ENCODE measurements around the gene IRF6.

The IRF6 gene

DNA sequence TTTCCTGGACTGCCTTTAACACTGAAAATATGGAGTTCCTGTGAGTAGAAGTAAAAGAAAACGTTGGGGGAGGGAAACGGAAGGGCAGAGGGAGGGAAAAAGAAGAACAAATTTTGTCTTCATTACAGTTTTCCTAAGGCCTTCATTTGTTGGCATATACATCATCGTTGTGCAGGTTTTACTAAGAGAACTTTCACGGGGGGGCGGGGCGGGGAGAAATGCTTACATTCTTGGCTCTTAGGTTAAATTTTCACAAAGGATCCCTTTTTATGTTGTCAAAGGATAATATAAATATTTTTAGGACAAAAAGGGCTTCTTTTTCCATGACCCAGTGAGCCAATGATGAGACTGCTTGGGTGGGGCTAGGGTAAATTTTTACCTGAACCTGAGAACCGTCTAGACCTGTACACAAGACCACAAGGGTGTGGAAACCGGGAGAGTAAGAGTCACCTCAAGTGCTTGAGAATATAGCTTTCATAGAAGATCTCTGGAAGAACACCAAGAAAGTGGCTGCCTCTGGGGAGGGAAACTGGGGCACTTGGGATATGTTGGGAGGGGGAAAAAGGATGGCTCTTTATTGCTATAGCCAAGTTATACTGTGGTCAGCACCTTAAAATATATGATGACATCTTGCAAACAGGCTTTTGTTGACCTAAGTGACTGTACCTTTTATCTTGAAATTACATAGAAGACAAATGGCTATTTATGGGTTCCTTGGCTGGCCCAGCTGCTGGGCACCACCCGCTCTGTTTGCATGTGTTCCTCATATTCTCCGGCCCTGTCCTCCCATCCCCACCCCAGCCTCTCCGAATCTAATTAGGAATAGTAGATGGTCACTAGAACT lies 19.9 kb upstream of the IRF6 start:
- in situ Hi-C loops (cut with HindIII; ENCODE audit: low sequenced_read_pairs): loop anchor here (25.0 kb wide), 1 partner anchor 411 kb away; the partner anchor contains the start of gene SERTAD4

DNA sequence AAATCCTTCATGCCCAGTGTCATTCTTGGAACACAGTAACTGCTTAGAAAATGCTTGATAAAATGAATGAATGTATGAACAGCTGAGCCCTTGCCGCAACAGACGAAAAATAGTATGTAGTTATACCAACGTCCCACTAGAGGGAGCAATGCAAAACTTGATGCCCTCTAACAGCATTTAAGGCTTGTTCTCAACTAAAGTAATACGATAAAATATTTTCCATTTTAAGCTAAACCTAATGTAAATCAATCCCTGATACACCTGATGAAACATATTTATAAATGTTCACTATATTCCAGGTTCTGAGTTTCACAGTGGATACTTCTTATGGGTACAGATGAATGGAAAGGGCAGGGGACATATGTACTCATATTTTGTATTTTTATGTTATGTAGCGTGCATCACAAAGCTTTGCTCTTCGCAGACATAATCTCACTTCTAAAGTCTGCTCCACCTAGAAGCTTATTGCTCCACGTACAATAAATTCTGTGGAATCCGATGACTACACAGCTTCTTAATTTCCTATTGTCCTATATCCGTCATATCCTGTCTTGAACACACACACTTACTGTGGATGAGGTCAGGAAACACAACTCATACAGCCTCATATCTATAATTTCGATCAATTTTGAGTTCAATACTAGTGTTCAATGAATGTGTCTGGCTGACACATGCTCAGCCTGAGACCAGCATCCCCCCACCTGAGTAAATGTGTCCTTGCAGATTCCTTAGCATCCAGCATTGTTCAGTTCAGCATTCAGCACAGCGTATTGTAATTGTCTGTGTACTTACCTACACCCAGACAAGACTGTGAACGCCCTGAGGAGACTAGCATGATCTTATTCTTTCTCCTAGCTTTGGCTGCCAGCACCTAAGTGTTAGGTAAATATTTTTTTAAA lies 17.4 kb upstream of the IRF6 start:
- in situ Hi-C loops (cut with HindIII; ENCODE audit: low sequenced_read_pairs): no loop called here

DNA sequence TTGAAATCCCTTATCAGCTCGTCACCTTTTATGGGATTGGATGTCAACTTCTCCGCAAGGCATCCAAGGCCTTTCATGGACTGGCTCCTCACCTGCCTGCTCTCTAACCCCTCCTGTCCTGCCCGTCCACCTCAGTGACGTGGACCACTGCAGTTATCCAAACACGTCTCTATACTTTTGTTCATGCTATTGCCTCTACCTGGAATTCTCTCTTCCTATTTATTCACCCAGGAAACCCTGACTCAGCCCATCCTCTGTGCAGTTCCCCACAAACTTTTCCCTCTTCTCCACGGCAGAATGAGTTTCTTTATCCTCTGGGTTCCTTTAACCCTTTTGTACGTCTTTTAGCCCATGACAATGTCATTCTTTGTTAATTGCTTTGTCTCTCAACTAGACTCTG lies 16.8 kb upstream of the IRF6 start:
- in situ Hi-C loops (cut with HindIII; ENCODE audit: low sequenced_read_pairs): no loop called here

DNA sequence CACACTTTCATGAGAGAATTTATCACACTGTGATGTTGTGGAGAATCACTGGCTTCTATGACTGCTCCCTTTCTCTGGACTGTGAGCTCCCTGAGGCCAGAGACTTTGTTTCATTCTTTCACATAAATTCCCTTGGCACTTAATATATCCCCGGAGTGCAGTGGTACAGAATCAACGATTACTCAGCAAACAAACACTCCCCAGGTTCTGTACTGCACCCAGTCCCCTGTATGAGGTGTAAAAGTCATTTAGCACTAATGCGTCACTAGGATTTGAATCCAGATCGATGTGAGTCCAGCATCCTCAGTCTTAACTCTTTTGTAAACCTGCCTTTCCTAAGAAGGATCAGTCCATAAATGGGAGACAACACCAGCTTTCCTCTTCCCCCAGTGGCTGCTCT lies 15.0 kb upstream of the IRF6 start:
- in situ Hi-C loops (cut with HindIII; ENCODE audit: low sequenced_read_pairs): no loop called here

DNA sequence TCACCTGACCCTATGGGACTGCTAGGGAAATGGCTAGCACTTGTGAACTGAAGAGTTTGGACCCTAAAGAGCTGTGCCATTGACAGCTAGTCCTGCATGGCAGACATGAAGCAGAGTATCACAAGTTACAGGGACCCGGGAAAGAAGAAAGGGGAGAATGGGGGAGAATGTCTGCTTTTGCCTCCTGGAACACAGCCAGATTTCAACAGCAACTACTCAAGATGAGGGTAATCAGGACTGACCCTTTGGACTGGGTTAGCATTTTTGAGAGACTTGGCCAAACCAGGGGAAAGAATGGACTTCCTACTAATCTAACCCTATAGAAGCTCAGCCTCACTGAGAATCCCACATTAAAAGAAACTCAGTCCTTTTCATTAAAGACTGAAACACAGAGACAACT lies 13.1 kb upstream of the IRF6 start:
- in situ Hi-C loops (cut with HindIII; ENCODE audit: low sequenced_read_pairs): no loop called here

DNA sequence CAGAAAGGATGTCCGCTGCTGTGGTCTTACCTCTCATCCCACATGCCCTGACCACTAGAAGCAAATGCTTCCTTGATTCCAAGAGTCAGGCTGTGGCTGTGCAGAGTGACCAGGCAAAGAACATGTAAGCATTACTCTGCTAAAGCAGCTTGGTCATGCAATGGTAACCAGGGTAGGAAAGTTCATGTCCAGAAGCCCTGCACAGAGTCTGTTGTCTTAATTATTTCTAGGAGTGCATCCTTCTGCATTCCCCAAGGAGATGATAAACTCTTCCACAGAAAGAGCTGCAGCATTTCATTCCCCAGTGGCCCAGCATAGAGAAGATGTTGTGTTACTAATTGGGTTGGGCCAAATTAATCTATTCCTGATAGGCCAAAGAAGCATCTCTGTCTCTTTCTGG lies 11.7 kb upstream of the IRF6 start:
- in situ Hi-C loops (cut with HindIII; ENCODE audit: low sequenced_read_pairs): no loop called here

DNA sequence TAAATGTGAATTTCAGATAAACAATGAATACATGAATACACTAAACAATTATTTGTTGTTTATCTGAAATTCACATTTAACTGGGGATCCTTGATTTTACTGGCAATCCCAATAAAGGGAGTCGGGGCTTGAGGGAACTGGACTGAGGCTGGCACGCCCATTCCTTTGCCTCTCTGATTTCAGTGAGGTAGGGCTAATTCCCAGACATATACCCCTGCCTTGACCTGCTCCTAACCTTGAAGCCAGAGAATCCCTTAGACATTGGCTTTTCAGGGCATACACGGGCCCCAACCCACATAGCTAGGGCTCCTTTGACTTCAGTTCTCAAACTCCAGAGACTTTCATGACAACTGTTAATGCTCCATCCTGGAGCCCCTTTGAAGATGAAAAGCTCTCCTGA lies 11.0 kb upstream of the IRF6 start:
- in situ Hi-C loops (cut with HindIII; ENCODE audit: low sequenced_read_pairs): no loop called here

DNA sequence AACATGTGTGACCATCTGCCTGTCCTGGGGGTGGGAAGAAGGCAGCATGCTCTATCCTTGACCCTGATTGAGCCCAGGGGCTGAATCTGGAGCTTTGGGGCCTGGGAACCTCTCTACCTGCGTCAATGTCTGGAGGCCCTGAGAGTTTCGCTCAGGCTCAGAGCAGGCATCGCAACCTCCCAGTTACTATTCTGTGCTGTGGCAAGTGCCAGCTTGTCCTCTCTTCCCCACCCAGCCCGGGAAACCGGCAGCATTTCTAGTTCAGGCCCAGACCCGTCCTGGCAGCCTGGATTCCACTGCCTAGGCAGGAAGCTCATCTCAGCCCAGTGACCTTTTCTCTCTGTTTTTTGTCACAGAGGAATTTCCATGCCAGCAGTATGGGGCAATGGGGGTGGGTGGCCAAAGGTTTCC lies 10.0 kb upstream of the IRF6 start:
- in situ Hi-C loops (cut with HindIII; ENCODE audit: low sequenced_read_pairs): no loop called here

DNA sequence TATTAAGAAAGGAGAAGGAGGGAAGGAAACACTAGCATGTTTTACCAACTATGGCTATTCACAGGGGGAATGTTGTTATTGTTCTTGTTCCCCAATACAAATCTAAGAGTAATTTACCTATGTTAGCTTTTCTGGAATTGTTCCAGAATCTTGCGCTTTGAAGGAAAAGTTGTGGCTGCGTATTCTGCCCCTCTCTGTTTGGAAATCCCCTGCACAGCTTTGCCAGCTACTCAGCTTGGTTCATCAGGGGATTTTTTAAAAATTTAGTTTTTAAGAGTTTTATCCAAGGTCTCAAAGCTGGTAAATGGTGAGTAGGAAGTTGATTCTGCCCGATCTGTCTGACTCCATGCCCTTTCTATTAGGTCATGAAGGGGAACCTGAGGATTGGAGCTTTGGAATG lies 9.5 kb upstream of the IRF6 start:
- in situ Hi-C loops (cut with HindIII; ENCODE audit: low sequenced_read_pairs): no loop called here

DNA sequence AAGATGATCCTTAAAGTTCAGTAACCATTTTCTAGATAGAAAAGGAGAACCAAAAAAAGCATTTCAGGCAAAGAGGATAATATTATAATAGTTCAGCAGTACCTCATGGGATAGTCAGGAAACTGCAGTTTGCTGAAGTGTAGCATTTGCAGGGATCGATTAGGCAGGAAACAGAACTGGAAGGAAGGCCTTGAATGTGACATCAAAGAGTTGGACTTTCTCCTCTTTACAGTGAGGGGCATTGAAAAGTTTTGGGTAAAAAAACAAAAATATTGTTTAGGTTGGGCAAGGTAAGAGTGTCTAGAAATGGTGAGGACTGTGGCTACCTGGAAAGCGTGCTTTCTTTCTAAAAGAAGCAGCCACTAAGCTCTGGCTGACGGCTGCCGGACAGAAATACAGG lies 8.0 kb upstream of the IRF6 start:
- in situ Hi-C loops (cut with HindIII; ENCODE audit: low sequenced_read_pairs): no loop called here

DNA sequence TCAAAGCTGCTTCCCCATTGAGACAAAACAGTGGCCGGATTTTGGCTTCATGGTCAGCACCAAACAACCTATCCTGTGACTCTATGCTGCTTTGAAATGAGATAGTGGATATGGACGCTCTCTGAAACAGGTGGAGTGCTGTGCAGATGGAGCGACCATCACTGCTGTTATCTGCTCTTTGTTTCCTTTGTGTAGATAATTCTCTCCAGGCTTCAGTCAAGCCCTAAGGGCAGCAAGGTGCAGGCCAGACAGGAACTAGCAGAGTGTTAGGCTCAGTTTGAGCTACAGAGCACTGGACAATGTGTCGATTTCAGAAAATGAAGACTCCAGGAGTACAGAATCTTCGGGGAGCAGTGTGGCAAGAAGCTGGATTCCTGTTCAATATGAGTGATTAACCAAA lies 4.8 kb upstream of the IRF6 start:
- in situ Hi-C loops (cut with HindIII; ENCODE audit: low sequenced_read_pairs): no loop called here

DNA sequence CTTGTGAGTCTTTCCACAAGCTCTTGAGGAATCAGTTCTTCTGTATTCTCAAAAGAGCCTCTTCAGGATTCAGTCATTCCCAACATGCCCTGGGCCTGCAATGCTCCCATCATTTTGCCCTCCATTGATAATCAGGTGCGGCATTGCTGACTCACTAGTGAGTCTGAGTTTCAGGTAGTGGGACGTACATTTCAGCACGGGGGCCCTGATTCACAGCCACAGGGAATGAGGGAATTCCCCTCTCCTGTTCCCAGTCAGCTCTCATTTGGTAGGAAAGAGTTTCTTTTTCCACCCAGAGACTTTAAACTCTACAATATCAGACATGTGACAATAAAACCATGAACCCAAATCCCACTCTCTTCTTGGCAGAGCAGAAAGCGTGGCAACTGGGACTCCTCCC lies 3.7 kb upstream of the IRF6 start:
- in situ Hi-C loops (cut with HindIII; ENCODE audit: low sequenced_read_pairs): no loop called here

DNA sequence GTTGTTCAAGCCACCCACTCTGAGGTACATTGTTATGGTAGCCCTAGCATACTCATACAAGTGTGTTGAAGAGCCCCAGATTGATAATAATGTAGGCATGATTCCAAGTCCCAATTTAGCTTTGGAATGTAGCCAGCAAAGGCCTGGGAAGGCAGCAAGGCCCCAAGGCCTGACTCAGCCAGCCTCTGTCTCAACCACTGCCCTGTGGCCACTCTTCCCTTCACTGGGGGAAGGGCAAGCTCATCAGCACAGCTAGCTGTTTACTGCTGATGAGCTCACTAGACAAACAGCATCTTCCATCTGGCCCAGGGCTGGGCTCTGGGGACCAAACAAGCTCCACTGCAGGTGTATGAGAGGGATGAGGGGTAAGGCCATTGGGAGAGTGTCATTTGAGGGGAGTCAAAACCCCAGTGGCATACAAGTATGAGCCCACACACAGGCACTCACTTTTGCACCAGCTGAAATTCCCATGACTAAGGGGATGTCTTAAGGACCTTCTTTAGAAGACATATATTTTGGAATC lies 2.2 kb upstream of the IRF6 start:
- in situ Hi-C loops (cut with HindIII; ENCODE audit: low sequenced_read_pairs): no loop called here

DNA sequence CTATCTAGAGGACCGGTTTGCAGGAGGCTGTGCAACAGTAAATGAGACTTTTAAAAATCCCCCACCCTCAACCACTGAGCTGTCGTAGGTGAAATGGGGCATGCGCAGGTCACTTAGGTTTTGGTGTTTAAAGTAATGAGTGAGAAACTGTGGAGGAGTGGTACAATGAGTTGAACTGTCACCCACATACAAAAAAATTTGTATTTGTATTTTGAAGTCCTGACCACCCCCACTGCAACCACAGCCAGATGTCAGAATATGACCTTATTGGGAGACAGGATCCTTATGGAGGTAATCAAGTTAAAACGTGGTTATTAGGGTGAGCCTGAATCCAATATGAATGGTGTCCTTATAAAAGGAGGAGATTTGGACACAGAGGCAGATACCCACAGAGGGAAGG lies 1.6 kb upstream of the IRF6 start:
- in situ Hi-C loops (cut with HindIII; ENCODE audit: low sequenced_read_pairs): no loop called here

DNA sequence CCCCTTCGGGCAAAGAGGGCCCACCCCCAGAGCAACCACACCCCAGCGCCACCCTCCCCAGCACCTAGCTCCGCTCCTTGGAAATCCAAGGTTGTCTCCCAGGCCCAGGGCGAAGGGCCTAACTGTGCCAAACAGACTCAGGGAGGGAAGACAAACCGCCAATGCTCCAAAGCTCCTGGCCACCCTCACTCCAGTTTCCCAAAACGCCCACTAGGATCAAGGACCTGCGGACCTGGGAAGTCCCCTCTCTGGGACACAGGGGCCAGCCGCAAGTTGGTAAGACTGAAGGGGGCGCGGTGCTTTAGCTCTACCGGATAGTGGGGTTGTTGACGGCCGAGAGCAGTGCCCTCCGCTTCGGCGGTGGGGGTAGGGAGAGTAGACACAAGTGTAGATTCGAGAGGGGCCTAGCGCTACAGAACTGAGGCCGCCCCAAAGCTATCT lies 581 bp downstream of the IRF6 start:
- in situ Hi-C loops (cut with HindIII; ENCODE audit: low sequenced_read_pairs): no loop called here

DNA sequence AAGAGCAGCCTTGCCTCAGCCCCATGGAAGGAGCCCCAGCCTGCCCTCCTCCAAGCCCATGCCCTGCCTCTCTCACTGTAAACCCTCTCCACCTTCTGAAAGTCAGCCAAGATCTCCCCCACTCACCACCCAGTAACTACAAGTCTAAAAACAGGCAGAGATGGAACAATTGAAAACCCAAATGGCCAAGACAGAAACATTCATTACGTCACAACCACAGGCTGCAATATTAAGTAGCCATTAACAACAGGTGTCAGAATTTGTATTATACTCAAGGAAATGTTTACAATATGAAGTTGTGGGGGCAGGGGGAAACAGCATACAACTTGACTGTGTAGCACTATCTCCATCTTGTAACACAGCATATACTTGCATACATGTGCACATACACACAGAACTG lies 2.4 kb downstream of the IRF6 start:
- in situ Hi-C loops (cut with HindIII; ENCODE audit: low sequenced_read_pairs): no loop called here

DNA sequence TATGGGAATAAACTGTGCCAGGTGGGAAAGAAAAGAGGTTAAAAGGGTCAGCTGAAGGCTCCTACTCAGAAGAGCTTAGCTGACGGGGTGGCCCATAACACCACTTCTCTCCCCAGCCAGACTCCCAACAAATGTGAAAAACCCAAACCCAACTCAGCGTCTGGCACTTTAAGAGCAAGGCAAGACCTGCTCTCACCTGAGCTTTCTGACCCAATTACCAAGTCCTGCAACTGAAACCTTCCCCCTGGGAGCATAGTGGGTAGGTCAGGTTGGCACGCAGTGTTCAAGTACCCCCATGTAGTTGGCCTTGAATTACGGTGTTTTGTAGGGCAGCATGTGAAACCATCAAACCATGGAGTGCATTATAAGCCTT lies 3.2 kb downstream of the IRF6 start:
- in situ Hi-C loops (cut with HindIII; ENCODE audit: low sequenced_read_pairs): no loop called here

DNA sequence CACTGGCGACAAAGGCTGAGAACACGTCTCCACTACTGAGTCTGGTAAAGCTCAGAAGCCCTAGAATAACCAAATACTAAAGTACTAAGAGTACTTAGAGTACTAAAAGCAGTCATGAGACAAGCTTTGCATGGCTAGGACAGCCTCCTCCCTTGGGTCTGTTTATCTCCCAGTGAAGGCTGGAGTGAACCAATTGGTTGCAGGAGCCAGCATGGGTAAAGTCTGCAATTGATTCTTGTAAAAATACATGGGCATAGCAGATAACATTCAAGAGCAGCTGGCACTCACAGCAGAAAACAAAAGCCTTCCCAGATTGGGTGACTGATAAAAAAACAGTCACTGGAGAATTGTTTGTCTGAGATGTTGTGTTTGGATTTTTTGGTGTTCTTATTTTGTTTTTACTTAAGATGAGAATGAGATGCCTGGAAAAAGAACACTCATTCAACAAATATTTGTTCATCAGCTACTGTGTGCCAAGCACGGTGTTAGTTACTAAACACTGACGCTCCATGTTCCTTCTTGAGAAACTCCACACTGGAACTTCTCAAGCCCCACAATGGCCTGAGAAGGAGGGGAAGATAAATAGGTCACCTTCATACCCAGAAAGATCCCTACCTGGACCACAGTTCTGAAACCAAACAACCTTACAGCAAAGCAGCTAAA lies 3.7 kb downstream of the IRF6 start:
- in situ Hi-C loops (cut with HindIII; ENCODE audit: low sequenced_read_pairs): no loop called here

DNA sequence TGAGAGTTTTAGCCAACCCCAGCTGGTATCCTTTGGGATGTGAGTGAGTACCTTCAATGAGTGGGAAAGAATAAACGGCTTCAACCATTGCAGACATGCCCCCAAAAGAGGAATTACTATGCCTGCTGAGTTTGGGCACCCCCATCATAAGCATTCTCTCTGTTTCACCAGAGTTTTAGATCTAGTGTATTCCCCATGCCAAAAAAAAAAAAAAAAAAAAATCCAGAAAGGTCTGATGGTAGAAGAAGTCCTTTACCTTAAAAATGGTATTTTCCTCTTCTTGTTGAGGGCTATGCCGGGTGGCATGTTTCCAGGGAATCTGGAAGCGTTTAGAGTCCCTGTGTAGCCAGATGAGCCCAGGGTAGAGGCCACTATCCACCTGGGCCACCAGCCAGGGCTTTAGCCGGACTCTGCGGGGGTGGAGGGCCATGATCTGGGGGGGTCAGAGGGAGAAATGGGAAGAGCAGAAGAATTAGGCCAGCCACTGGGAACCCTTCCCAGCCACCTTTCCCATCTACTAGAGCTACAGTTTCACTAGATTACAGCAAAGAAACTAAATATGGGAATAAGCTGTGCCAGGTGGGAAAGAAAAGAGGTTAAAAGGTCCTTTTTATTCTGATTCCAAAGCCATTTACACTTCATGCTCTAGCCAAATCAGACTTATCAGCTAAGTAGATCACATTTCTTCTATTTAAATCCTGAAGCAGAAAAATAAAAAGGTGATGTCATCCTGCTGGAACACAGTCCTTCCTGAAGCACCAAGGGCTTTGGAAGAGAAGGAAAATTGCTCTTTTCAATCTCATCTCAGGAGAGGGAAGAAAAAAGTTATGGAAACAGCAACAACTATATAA lies 4.7 kb downstream of the IRF6 start:
- in situ Hi-C loops (cut with HindIII; ENCODE audit: low sequenced_read_pairs): no loop called here

DNA sequence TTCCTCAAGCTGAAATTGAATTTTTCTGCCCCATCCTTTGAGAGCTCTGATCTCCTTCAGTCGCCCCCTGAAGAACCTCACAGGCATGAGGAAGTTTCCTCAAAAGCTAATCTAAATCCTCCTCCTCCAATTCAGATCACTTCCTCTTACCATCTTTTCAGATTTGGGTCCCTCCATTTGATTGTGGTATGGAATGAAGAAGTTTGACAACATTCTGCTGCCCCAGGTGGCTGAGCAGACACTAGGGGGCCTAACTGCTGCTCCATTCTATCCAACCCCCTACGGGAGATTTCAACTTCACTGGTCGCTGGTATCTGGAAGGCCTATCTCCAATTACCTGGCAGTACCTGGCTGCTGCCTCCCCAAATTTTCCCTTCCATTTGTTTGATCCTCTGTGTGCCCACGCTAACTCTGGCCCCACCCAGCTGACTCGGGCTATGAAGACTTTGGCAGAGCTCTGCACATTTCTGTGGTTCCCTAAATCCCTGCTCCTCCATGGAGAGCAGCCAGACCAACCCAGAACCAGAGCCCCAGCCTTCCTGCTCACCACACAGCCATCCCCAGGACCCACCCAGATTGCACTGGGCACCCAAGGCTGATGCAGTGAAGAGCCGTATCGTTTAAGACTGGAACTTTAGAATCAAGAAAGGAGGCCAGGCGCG lies 7.8 kb downstream of the IRF6 start:
- in situ Hi-C loops (cut with HindIII; ENCODE audit: low sequenced_read_pairs): no loop called here
